ENCODE results near the gene TMEM174. TPM values are rescaled to one million over a fixed set of nuclear protein-coding genes. Genes with fewer than 3 reads are reported as not detected.

The TMEM174 gene
- total RNA-seq, 3 donors from 2014 or later = not detected

DNA sequence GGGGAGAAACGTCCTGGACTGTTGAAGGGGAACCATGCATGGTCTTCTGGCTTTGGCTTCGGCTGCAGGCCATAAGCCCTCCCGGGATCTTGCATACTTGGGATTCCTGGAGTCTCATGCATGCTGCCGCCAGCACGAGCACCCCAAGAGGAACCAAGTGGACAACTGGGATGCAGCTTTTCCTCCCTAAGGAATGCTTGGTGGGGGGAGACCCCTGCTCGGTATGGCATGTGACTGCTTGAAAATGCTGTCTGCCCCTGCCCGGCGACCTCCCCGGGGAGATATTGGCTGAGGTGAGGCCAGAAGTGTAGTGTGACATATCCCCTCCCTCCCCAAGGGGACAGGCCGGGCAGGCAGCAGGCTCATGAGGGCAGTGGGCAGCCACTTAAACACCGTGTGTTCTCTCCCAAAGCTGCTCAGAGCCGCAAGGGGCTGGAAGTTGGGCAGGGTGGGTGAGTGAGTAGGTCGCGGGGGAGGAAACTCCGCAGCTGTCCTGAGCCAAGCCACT lies 36.9 kb upstream of the TMEM174 start:
- intact Hi-C loops (cut with DNase I; ENCODE audit: low total_unique reads) = no loop called here
- no peak for TF ChIP-seq POLR2AphosphoS5 (IDR thresholded peaks at IDR 0.05)
- TF ChIP-seq CTCF (IDR thresholded peaks at IDR 0.05) = no peak
- no peak for TF ChIP-seq POLR2A (IDR thresholded peaks at IDR 0.05)
- Histone ChIP-seq H3K27ac (no peak overlapping the region), H3K9me3 (no peaks in the 10 kb centered on the region), H3K36me3 (no peaks in the 10 kb centered on the region), H3K27me3 (peaks cover 0 to 7% of the 10 kb centered on the region in 2 donors), H3K4me1 (no peaks in the 10 kb centered on the region), H3K4me3 (no peak overlapping the region)
- no peak for DNase-seq (ENCODE audit: low spot score in 2 of 2)

DNA sequence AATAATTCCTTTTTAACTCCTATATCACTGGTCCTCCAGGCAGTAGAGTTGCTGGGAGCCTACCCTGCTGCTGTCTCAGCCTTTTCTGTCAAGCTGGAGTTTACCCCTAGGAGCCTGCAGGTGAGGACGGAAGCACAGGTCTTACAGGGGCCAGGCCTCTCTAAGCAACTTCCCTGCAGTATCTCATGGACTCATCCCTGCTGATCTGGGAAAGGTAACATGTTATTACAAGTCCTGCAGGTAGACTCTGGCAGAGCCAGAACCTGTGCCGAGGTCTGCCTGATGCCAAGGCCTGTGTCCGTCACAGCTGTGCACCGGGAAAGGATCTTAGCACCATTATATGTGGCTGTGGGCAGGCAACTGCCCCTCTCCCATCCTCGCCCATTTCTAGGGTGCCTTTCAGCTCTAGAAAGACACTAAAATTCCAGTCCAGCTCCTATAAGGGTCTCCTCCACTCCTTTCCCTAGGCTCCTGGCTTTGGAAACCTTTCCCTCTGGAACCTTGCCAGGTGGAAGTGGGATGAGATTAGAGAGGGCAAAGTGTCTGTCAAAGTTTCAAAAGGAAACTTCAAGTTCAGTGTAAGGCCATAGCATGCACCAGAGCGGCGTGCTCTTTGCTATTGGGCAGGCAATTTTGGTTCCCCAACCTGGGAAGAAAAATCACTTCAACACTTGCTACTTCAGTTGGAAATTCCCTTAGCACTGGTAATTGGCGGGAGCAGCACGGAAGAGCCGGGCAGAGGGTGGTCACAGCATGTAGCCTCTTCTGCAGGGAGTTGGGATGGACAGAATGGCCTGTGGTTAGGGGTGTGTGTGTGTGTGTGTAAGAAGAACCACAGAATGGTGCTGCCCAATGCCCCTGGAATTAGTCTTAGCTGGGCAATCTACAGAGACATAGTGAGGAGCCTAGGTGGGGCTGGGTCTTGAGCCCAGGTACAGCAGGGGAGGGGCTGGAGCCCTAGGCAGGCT lies 35.1 kb upstream of the TMEM174 start:
- H3K27ac ChIP-seq = no peak overlapping the region
- no peaks in the 10 kb centered on the region for H3K9me3 ChIP-seq
- no peak for DNase-seq (ENCODE audit: low spot score in 2 of 2)

DNA sequence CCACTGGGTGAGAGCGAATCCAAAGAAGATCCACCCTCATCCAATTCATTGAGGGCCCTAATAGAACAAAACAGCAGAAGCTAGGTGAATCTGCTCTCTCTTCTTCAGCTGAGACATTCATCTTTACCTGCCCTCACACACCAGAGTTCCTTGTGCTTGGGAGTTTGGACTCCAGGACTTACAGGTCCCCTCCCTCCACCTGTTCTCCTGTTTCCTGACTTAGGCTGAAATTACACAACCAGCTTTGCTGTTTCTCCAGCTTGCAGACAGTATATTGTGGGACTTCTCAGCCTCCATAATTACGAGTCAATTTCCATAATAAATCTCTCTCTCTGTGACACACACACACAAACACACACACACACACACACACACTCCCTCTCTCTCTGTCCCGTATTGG lies 33.5 kb upstream of the TMEM174 start:
- Histone ChIP-seq H3K36me3 (no peaks in the 10 kb centered on the region), H3K4me1 (no peaks in the 10 kb centered on the region), H3K27ac (no peak overlapping the region), H3K4me3 (no peak overlapping the region), H3K27me3 (peaks cover 0 to 7% of the 10 kb centered on the region in 2 donors), H3K9me3 (no peaks in the 10 kb centered on the region)
- DNase-seq (ENCODE audit: low spot score in 2 of 2) = no peak
- no peak for TF ChIP-seq CTCF (IDR thresholded peaks at IDR 0.05)
- no peak for TF ChIP-seq POLR2A (IDR thresholded peaks at IDR 0.05)
- TF ChIP-seq POLR2AphosphoS5 (IDR thresholded peaks at IDR 0.05) = no peak
- intact Hi-C loops (cut with DNase I; ENCODE audit: low total_unique reads) = no loop called here

More for the DNA sequence above, 35.1 kb upstream of the TMEM174 start:
- Histone ChIP-seq H3K36me3 (no peaks in the 10 kb centered on the region), H3K4me3 (no peak overlapping the region), H3K4me1 (no peaks in the 10 kb centered on the region), H3K27me3 (peaks cover 0 to 7% of the 10 kb centered on the region in 2 donors)
- intact Hi-C loops (cut with DNase I; ENCODE audit: low total_unique reads) = no loop called here
- no peak for TF ChIP-seq POLR2A (IDR thresholded peaks at IDR 0.05)
- no peak for TF ChIP-seq CTCF (IDR thresholded peaks at IDR 0.05)
- TF ChIP-seq POLR2AphosphoS5 (IDR thresholded peaks at IDR 0.05) = no peak

DNA sequence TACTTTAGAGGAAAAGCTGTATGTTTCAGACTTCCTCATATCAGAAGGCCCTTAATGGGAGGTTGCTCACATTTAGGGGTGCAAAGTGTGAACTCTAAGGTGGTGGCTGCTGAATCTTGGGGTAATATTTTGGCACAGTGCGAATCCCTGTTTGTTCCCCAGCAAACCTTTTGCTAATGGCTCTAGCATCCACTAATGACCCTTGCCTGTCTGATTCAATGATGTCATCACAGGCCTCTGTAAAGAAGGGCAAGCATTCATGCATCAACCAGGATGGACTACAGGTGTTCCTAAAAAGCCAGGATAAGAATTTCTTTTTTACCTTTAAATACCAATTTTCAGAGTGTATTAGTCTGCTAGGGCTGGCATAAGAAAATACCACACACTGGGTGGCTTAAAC lies 32.2 kb upstream of the TMEM174 start:
- H3K4me3 ChIP-seq = no peak overlapping the region
- no peaks in the 10 kb centered on the region for H3K9me3 ChIP-seq
- no peak overlapping the region for H3K27ac ChIP-seq
- peaks cover 0 to 7% of the 10 kb centered on the region in 2 donors for H3K27me3 ChIP-seq
- intact Hi-C loops (cut with DNase I; ENCODE audit: low total_unique reads) = no loop called here
- TF ChIP-seq CTCF (IDR thresholded peaks at IDR 0.05) = no peak
- TF ChIP-seq POLR2A (IDR thresholded peaks at IDR 0.05) = no peak
- no peak for TF ChIP-seq POLR2AphosphoS5 (IDR thresholded peaks at IDR 0.05)
- no peaks in the 10 kb centered on the region for H3K36me3 ChIP-seq
- DNase-seq (ENCODE audit: low spot score in 2 of 2) = no peak
- H3K4me1 ChIP-seq = no peaks in the 10 kb centered on the region

DNA sequence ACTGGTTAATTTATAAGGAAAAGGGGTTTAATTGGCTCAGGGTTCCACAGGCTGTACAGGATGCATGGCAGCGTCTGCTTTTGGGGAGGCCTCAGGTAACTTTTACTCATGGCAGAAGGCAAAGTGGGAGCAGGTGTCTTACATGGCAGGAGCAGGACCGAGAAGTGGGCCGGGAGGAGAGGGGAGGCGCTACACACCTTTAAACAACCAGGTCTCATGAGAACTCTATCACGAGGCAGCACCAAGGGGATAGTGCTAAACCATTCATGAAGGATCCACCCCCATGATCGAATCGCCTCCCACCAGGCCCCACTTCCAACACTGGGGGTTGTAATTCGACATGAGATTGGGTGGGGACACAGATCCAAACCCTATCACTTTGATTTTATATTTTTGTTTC lies 31.0 kb upstream of the TMEM174 start:
- TF ChIP-seq POLR2A (IDR thresholded peaks at IDR 0.05) = no peak
- no peak for TF ChIP-seq CTCF (IDR thresholded peaks at IDR 0.05)
- no peak for TF ChIP-seq POLR2AphosphoS5 (IDR thresholded peaks at IDR 0.05)
- intact Hi-C loops (cut with DNase I; ENCODE audit: low total_unique reads) = no loop called here
- no peaks in the 10 kb centered on the region for H3K36me3 ChIP-seq
- no peaks in the 10 kb centered on the region for H3K9me3 ChIP-seq
- H3K4me1 ChIP-seq = no peaks in the 10 kb centered on the region
- no peak for DNase-seq (ENCODE audit: low spot score in 2 of 2)
- no peaks in the 10 kb centered on the region for H3K27me3 ChIP-seq
- no peak overlapping the region for H3K27ac ChIP-seq
- no peak overlapping the region for H3K4me3 ChIP-seq

Data from breast epithelium (tissue), 4 donors.